HG02870 (cell line): ENCODE data around the gene TRIM40.
"Not testable (repeated sequence)": the region's sequence is repeated elsewhere in the genome, so short reads cannot be mapped to it uniquely, and the experiment has no call there.

ENCODE experiments used
- ATAC-seq: cut with Tn5 transposase; IDR thresholded peaks from one replicate; pipeline ENCODE4 v1.9.1; 2021; ENCODE audit warnings: mild to moderate bottlenecking, moderate library complexity; ENCODE audit not compliant: unreplicated experiment

The TRIM40 gene

DNA sequence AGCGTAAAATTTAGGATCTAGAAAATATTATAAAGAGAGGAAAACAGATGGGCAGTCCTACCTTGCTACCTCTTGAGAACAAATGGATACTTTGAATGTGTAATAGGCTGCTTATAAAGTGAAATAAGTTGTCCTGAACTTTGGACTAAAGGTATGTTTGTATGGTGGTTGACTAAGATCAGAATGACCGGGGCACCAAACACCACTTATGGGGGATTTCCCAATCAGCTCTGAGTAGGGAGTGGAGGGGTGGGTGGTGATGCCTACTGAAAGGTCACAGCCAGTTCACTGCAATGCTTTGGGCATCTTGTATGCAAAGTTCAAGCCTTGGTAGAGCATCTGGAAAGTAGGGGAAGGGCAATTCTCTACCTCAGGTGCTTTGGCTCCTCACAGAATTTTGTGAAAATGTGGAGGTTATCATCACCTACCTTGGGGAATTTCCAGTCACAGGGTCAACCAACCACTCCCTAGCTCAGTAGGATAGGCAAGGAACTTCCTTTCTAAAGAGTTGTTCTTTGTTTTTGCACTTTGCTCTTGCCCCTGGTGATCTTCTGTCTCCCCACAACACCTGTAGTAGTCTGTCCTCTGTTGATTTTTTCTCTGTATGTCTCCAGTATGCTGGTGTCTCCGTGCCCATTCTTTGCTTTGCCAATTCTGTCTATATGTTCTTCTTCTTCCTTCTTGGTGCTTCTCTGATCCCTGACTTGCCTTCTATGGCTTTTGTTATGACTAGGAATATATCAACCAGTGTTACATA is 22.8 kb upstream of the TRIM40 start, which contains the start of gene TRIM31:
Gene TRIM31 (minus strand): TSS at position 88 of the 757 bp plus-strand sequence. CDS start 285 bp downstream, outside the sequence.
- no peak for ATAC-seq

DNA sequence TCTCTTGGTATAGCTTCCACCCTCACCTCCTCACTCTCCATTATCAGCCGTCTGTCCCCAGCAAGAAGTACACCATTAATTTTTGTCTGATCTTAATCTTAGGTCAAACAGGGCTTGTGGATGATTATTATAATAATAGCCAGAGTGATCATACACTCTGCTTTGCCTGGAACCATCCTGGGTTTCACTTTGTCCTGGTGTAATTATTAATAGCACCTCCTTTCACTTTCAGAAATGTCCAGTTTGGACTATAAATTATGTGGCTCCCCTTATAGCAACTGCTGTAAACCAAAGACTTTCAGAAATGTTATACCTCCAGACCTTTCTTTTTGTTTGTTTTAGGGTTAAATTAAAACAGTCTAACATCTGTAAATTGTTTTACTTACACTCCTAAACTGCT is 22.1 kb upstream of the TRIM40 start:
- no peak for ATAC-seq

DNA sequence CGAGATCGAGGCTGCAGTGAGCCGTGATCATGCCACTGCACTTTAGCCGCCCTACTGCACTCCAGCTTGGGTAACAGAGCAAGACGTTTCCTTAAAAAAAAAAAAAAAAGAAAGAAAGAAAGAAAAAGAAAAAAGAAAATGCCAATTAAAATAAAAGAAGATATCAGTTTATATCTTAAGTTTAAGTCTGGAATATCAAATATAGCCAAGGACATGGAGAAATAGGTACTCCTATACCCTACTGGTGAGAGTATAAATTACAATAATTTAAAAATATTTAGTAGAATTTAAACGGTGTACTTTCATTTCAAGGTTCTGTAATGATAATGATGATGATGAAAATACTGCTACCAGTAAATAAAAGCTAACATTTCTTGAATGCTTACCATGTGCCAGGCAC is 19.2 kb upstream of the TRIM40 start:
- no peak for ATAC-seq

DNA sequence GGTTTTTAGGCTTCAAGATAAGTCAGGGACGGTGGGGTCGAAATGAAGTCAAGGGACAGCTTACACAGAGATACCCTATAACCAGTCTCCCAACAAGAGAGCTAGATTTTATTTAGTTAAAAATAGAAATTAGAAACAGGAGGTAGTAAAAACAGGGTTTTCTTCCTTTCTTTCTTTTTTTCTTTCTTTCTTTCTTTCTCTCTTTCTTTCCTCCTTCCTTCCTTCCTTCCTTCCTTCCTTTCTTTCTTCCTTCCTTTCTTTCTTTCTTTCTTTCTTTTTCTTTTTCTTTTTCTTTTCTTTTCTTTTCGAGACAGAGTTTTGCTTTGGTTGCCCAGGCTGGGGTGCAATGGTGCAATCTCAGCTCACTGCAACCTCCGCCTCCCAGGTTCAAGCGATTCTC is 17.2 kb upstream of the TRIM40 start:
- not testable (repeated sequence) for ATAC-seq

DNA sequence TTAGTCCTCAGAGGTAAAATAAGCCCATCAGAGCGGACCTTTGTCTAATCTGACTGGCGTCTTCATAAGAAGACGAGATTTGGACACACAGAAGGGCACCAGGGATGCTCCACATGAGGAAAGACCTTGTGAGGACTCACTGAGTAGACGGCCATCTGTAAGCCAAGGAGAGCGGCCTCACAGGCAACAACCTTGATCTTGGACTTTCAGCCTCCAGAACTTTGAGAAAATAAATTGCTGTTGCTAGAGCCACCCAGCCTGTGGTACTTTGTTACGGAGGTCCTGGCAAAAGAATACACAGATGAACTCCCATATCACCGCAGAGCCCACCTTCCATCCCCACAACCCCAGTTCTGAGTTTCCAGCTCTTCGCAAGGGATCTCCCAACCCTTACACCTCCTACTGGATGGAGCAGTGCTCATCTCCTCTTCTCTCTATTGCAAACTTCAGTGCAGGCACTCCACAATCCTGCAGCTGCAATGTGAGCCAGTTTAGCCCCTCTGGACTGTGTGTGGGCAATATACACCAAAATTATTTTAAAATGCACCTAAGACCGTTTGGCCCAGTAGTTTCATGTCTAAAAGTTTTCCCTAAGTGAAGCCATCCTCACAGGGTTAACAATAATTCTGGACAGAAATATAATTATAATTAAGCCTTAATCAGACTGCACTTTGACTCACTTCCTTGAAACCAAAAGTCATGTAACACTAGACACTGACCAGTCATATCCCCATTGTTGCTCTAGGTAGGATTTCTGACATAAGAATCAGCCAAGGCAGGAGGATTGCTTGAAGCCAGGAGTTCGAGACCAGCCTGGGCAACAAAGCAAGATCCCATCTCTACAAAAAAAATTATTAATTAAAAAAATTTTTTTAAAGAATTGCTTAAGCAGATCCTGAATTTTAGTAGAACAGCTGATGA is 14.2 kb upstream of the TRIM40 start:
- ATAC-seq, result no peak

DNA sequence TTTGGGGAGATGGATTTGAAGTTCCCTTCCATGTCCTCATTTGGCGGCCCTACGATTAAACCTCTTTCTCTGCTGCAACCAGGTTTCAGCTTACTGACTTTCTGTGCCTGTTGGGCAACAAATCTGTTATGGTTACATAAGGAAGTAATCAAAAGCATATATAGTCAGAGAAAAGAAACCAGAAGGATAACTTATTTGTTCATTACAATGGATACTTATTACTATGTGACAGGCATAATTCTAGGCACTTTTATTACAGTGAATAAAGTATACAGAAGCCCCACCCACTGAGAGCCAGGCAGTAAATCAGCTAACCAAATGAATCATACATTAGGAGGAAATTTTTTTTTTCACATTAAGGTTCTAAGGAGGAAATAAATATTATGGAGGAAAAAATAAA is 13.4 kb upstream of the TRIM40 start:
- no peak for ATAC-seq

DNA sequence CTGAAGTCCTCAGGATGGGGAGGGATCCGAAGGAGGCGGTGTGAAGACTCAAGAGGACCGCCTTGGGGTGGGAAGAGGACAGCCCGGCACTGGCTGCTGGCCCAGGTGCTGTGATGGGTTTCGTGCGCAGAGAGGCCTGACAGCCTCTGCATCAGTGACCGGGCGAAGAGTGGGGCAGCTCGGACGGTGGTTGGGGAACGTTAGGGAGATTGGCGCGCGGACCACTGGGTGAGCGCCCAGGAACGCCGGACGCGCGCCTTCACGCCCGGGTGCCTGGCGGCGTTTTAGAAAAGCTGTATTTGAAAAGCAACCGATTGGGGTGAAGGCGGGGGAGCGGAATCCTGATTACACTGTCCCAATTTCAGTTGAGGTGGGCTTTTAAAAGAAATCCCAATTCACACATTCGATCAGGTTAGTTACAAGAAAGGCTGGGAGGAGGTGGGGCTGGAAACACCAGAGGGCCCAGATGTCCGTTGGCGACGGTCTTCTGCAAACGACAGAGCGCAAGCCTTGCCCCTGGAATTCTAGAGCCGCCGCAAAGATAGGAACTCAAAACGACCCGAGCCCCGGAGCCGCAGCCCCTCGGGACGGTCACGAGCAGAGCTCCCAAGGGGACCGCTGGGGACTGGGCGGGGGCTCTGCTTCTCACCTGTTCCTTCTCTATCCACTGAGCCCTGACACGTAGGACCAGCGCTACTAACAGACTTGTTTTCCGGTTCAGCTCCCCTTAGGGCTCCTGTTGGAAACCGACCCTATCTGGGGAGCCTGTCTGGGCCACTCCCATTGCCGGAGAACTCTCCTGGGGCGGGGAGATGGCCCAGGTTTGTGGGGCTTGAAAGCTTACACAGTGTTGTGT is 8.5 kb upstream of the TRIM40 start:
- no peak for ATAC-seq

DNA sequence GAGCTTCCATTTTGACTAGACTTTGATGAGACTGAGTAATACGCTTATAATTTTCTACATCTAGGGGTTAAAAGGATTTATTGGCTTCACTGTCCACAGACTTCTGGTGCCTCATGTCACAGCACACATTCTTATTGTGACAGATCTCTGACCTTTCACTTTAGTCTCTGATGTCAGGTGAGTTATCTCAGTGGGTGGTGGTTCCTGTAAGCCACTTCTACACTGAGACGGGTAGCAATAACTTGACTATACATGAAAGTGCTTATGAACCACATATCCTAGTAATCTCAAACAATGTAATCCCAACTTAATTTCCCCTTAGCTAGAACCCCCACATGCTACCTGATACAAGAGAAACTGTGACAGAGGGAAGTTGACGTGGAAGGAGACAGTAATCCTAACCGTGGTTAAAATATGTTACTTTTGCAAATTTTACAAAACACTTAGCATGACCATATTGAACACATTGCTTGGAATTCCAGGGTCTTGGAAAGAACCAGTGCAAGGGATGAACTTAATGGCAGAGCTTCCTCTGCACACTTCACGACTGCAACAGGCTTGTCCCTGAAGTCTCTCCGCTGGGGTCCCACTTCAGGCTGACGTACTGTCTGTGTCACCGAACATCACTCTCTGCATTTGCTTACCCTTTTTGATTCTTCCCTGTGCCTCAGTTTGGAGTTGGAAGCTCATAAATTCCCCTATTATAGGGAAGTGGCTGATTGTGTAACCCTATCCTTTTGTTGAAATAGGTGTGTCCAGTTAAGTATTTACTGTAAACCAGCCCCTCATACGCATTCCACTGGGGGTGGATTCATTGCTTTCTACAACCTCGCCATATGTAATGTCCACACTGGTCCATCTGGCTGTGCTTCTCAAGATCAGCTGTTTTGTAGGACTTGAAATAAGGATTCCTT is 6.4 kb upstream of the TRIM40 start:
- ATAC-seq, result no peak

DNA sequence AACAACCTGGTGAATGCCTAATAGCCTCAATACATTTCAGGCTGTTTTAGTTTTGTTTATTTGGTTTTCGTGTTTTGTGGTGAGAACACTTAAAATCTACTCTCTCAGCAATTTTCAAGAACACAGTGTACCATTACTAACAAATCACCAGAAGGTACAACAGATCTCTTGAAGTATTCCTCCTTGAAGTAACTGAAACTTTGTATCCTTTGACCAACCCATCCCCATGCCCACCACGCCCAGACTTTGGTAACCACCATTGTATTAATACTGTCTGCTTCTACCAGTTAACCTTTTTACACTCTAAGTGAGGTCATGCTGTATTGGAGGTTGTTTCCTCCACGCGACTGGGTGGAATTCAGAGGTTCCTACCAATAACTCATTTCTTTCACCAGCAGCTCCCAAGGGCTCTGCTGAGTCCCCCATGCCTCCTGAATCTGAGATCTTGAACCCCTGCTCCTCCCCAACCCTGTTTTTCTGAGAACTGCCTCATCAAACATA is 5.7 kb upstream of the TRIM40 start:
- ATAC-seq, result no peak

DNA sequence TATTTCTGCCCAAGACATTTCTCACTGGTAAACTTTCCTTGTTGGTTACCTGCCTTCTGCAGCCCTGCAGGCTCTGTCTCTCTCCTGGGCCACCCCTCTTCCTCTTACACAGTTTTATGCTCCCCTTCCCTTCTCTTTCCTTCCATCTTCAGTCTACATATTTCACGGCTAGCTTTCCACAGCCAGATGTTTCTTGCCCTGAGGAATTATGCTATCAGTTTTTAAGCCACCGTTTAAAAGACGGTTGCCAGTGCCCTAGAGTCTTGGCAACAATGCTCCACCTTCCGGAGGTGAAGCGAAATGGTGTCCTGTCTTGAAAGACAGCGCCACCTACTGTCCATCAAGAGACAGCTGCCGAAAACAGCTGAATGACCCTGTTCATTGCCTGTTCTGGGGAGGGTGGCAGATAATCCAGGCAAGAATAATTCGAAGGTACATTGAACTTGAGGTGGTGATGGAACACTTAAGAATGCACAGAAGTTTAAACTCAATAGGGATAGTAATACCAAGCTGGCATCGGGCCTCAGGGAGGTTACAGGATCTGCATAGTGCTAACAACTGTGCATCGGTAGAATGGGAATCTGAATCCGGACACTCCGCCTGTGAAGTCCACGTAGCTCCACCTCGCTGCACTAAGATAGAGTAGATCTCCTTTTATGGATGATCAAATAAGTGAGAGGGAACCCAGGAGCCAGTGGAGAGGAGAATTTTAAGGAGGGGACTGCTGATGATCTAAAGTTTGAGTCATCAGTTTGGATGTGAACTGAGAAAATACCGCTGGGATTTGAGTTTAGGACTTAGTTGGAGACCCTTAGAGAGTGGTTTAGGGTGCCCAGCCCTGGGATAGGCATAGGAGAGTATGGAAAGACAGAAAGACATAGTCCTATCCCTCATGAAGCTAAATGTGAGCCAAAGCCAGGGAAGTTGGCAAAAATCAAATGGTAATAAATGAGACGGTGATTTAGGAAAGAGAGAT is 4.8 kb upstream of the TRIM40 start:
- no peak for ATAC-seq

DNA sequence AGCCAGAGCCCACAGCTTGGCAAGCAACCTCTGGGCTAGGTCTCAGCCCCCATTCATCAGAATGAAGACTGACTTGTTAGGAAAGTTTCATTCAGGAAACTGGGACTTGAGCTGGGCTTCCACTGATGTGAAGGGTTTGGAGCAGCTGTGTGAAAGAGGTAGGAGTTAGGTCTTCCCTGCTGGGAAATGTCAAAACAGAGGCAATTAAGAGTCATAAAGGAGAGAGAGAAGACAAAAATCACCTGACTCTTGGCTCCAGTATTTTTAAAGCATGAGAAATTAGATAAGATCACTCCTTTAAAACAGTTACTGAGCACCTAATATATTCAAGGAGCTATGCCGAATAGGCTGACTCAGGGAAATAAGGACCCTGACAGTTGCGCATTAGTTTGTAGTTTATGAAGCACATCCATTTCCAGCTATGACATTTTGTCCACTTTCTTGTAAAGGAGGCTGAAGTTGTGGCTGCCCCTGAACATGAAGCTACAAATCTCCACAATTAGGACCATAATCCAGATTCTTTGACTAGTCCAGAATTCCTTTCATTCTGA is 3.9 kb upstream of the TRIM40 start:
- ATAC-seq, result no peak

DNA sequence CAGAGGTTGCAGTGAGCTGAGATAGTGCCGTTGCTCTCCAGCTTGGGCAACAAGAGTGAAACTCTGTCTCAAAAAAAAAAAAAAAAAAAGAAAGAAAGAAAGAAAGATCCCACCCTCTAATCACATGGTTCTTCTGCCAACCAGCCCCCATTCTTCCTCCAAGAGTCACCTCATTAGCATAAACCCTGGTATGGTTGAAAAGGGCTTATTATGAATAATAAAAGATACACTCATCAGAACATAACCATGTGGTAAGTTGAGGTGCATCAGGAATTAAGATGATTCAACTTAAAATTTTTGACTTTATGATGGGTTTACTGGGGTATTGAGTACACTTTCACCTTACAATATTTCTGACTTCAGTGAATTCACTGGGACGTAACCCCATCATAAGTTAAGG is 793 bp upstream of the TRIM40 start:
- no peak for ATAC-seq

DNA sequence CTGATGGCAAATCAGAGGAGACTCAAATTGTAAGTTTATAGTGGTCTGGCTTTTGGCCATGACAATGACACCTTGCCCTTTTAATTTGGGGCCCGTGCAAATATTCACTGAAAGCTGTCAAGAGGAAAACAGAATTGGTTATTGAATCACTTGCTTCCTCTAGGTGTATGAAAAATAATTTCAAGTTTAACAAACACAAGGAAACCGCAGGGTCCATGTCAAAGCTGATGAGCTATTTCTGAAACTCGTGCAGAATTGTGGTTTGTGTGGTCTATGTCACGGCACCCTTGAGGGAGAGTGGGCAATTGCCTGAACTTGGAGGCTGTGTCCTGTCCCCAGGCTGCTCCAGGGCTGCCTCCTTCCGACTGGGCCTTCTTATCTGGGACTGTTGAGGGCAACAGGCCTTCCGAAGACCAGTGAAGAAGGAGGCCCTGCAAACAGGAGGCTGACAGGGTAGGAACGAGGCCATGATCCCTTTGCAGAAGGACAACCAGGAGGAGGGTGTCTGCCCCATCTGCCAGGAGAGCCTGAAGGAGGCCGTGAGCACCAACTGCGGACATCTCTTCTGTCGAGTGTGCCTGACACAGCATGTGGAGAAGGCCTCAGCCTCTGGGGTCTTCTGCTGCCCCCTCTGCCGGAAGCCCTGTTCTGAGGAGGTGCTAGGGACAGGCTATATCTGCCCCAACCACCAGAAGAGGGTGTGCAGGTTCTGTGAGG is 788 bp downstream of the TRIM40 start:
- no peak for ATAC-seq

DNA sequence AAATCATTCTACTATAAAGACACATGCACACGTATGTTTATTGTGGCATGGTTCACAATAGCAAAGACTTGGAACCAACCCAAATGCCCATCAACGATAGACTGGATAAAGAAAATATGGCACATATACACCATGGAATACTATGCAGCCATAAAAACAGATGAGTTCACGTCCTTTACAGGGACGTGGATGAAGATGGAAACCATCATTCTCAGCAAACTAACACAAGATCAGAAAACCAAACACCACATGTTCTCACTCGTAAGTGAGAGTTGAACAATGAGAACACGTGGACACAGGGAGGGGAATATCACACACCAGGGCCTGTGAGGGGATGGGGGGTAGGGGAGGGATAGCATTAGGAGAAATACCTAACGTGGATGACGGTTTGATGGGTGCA is 4.3 kb downstream of the TRIM40 start:
- not testable (repeated sequence) for ATAC-seq

DNA sequence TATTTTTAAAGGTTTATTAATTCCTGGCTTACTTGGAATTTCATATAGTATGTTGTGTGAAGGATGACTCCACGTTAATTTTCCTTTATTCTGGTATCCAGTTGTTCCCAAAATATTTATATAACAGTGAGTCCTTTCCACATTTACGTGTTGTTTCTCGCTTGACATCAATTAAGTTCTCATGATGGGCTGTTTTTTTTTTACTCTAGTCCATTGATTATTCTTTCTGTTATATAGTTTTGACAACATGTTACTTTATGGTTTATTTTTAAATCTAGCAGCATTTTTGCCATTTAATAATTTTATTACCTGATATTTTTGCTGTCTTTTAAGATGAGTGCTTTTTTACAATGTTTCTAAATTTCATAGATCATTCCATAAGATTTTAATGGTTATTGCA is 6.7 kb downstream of the TRIM40 start:
- ATAC-seq, result no peak

DNA sequence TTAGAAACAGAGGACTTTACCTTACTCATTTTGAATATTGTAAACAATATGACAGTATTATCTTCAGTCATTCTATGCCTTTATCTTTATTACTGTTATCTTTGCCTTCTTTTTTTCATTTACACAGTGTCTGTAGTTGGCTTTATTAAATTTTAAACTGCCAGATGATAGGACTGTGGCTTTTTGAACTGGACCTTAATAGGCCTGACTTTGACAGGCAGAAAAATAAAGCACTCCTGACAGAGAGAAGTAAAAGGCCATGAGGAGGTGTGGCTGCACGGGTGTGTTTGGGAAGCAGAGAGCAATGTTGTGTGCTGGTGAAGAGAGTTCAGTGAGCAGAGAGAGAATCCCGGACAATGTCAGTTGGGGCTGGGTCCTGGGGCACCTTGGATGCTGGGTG is 7.8 kb downstream of the TRIM40 start:
- ATAC-seq, result no peak

DNA sequence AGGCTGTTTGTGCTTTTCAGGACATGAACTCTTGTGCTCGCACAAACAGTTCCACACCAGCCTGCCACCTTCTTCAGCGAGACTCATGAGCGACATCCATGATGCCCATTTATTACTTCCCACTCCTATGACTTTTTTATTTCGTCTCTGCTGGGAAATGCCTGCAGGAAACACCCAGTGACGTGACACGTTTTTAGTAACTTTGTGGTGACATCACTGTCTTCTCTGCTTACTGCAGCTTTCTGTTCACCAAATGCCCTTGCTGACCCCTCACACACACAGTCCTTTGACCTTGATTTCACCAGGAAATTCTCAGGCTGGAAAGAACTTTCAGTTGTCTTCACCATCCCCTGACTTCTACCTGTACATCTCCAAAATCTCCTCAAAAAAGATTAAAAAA is 8.9 kb downstream of the TRIM40 start:
- no peak for ATAC-seq

DNA sequence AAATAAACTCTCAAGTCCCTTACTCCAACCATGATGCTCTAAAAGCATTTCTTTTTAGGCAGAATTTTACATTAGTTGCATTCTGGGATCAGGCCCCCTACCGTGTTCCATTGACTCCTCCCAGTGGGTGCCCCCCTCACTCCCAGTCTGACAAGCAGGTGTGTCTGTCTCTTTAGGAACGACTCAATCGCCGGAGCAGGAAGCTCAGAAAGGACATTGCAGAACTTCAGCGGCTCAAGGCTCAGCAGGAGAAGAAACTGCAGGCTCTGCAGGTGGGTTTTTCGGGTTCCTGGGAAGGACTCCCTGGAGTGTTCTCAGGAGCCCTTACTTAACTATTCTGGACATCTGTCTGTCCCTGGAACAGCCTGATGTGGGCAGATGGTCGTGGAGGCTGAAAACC is 9.9 kb downstream of the TRIM40 start:
- ATAC-seq, result no peak
